ENCODE measurements around the gene ALDH1A3. TPM values are rescaled to one million over a fixed set of nuclear protein-coding genes. Genes with fewer than 3 reads are reported as not detected.

Gene ALDH1A3
- total RNA-seq, 1 experiment from 2014 or later: 5,398 TPM

GRCh38 chr15:100901702-100902435 is 22.2 kb downstream of the ALDH1A3 start:
- Histone ChIP-seq H3F3A (ENCODE audit: low read length, unreplicated experiment) (peaks cover 91% of the 10 kb centered on the region), H3K9me3 (ENCODE audit: low read length) (no peaks in the 10 kb centered on the region), H3K36me3 (ENCODE audit: low read depth, low read length) (peaks cover 99% of the 10 kb centered on the region), H3K27ac (ENCODE audit: low read length) (peak overlapping the region; percentile 72), H3K4me2 (ENCODE audit: low read length) (no peak overlapping the region), H3K9ac (ENCODE audit: low read length) (peak overlapping the region; percentile 5; the same call in 1 of the 2 replicates), H4K20me1 (ENCODE audit: low read length) (peaks cover 48% of the 10 kb centered on the region), H3K4me1 (ENCODE audit: insufficient read depth, low read length) (no peaks in the 10 kb centered on the region; the same call in 1 of the 2 replicates), H2AFZ (ENCODE audit: low read length) (no peak overlapping the region), H3K27me3 (ENCODE audit: low read length) (no peaks in the 10 kb centered on the region), H3K4me3 (ENCODE audit: low read length) (no peak overlapping the region), H3K9me2 (replicated peaks; ENCODE audit: low read length) (no peaks in the 10 kb centered on the region), H3K79me2 (ENCODE audit: low read length) (no peaks in the 10 kb centered on the region; the same call in 1 of the 2 replicates)
- intact Hi-C loops (cut with micrococcal nuclease): no loop called here
- DNase-seq (no peak), ATAC-seq (peak; percentile 3; the same call in 1 of the 2 replicates)
- no peak for TF ChIP-seq EZH2phosphoT487 (IDR thresholded peaks at IDR 0.05; ENCODE audit: borderline replicate concordance, low read length)
- CTCF ChIA-PET: interaction anchor here (1.0 kb wide), 1 partner anchor 17 kb away, joined by 3 read pairs; no protein-coding TSS in a partner anchor
- POLR2A ChIA-PET (ENCODE audit: unreplicated experiment): interaction anchor here (0.5 kb wide), 1 partner anchor 280 kb away, joined by 3 read pairs; no protein-coding TSS in a partner anchor
- TSS peak; percentile 86 for BruUV-seq (replicated peaks)

GRCh38 chr15:100902436-100903167 is 23.0 kb downstream of the ALDH1A3 start:
- BruUV-seq (replicated peaks): no TSS peak
- TF ChIP-seq, protein P1, sequence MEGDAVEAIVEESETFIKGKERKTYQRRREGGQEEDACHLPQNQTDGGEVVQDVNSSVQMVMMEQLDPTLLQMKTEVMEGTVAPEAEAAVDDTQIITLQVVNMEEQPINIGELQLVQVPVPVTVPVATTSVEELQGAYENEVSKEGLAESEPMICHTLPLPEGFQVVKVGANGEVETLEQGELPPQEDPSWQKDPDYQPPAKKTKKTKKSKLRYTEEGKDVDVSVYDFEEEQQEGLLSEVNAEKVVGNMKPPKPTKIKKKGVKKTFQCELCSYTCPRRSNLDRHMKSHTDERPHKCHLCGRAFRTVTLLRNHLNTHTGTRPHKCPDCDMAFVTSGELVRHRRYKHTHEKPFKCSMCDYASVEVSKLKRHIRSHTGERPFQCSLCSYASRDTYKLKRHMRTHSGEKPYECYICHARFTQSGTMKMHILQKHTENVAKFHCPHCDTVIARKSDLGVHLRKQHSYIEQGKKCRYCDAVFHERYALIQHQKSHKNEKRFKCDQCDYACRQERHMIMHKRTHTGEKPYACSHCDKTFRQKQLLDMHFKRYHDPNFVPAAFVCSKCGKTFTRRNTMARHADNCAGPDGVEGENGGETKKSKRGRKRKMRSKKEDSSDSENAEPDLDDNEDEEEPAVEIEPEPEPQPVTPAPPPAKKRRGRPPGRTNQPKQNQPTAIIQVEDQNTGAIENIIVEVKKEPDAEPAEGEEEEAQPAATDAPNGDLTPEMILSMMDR (conservative IDR thresholded peaks at IDR 0.05; ENCODE audit: low read depth, low read length): no peak
- TF ChIP-seq EZH2phosphoT487 (IDR thresholded peaks at IDR 0.05; ENCODE audit: borderline replicate concordance, low read length): no peak
- TF ChIP-seq EZH2 (IDR thresholded peaks at IDR 0.05; ENCODE audit: low read length, unreplicated experiment): no peak
- Histone ChIP-seq H3F3A (ENCODE audit: low read length, unreplicated experiment) (peaks cover 91% of the 10 kb centered on the region), H3K4me2 (ENCODE audit: low read length) (no peak overlapping the region), H3K36me3 (ENCODE audit: low read depth, low read length) (peaks cover 99% of the 10 kb centered on the region), H3K27me3 (ENCODE audit: low read length) (no peaks in the 10 kb centered on the region), H3K27ac (ENCODE audit: low read length) (peak overlapping the region; percentile 72), H3K79me2 (ENCODE audit: low read length) (no peaks in the 10 kb centered on the region; the same call in 1 of the 2 replicates), H4K20me1 (ENCODE audit: low read length) (peaks cover 49% of the 10 kb centered on the region), H3K9me2 (replicated peaks; ENCODE audit: low read length) (no peaks in the 10 kb centered on the region), H3K4me3 (ENCODE audit: low read length) (no peak overlapping the region), H3K9me3 (ENCODE audit: low read length) (no peaks in the 10 kb centered on the region), H3K4me1 (ENCODE audit: insufficient read depth, low read length) (no peaks in the 10 kb centered on the region; the same call in 1 of the 2 replicates), H2AFZ (ENCODE audit: low read length) (no peak overlapping the region), H3K9ac (ENCODE audit: low read length) (peak overlapping the region; percentile 5)
- ATAC-seq: peak; percentile 51
- peak; percentile 65 for DNase-seq
- POLR2A ChIA-PET (ENCODE audit: unreplicated experiment): no interaction called here
- CTCF ChIA-PET: no interaction called here
- intact Hi-C loops (cut with micrococcal nuclease): no loop called here

DNA sequence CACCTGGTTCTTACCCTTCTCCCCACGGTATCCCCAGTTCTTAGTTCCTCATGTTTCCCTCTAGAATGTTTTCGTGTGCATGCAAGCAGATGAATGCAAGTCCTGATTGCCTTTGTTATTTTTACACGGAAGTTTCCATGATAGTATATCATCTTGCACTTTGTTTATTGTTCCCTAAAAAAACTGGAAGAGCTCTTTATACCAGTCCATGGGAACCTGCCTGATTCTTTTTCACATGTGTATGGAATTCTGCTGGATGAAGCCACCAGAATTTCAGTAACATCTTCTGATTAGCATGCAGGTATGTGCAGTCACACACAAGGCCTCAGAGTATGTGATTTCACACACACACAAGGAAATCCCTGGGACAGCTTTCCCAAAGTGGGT is 23.5 kb downstream of the ALDH1A3 start:
- Histone ChIP-seq H3K9me2 (replicated peaks; ENCODE audit: low read length) (no peaks in the 10 kb centered on the region), H3K27me3 (ENCODE audit: low read length) (no peaks in the 10 kb centered on the region), H3K4me3 (ENCODE audit: low read length) (no peak overlapping the region), H3K27ac (ENCODE audit: low read length) (peak overlapping the region; percentile 72), H3F3A (ENCODE audit: low read length, unreplicated experiment) (peaks cover 89% of the 10 kb centered on the region), H2AFZ (ENCODE audit: low read length) (no peak overlapping the region), H4K20me1 (ENCODE audit: low read length) (peaks cover 52% of the 10 kb centered on the region), H3K36me3 (ENCODE audit: low read depth, low read length) (peaks cover 97% of the 10 kb centered on the region), H3K9ac (ENCODE audit: low read length) (no peak overlapping the region), H3K9me3 (ENCODE audit: low read length) (no peaks in the 10 kb centered on the region), H3K79me2 (ENCODE audit: low read length) (no peaks in the 10 kb centered on the region; the same call in 1 of the 2 replicates), H3K4me2 (ENCODE audit: low read length) (no peak overlapping the region), H3K4me1 (ENCODE audit: insufficient read depth, low read length) (no peaks in the 10 kb centered on the region; the same call in 1 of the 2 replicates)
- ChIA-PET CTCF (no interaction called here), POLR2A (ENCODE audit: unreplicated experiment) (no interaction called here)
- DNase-seq (no peak), ATAC-seq (no peak)
- no peak for TF ChIP-seq EZH2 (IDR thresholded peaks at IDR 0.05; ENCODE audit: low read length, unreplicated experiment)
- no peak for TF ChIP-seq EZH2phosphoT487 (IDR thresholded peaks at IDR 0.05; ENCODE audit: borderline replicate concordance, low read length)
- TF ChIP-seq, protein P1 (conservative IDR thresholded peaks at IDR 0.05; ENCODE audit: low read depth, low read length): no peak
- intact Hi-C loops (cut with micrococcal nuclease): no loop called here
- no TSS peak for BruUV-seq (replicated peaks)

Measured in PC-3 (cell line).